Neural crest cell (in vitro differentiated cells): ENCODE data around the gene KLHL30. TPM values are rescaled to one million over a fixed set of nuclear protein-coding genes. Genes with fewer than 3 reads are reported as not detected.

Source experiments
- DNase-seq: peaks from one replicate; pipeline ENCODE4 v3.0.0; 2021; ENCODE audit warnings: low read depth, mixed read lengths, low spot score
- H3K27ac Mint-ChIP-seq: one replicate; pipeline ENCODE4 v1.8.0; 2021; ENCODE audit warnings: mild to moderate bottlenecking, mixed read lengths; ENCODE audit not compliant: unreplicated experiment
- H3K27me3 Mint-ChIP-seq: 2 replicates; pipeline ENCODE4 v1.8.0; 2021; ENCODE audit warnings: low read depth, mild to moderate bottlenecking, mixed read lengths
- H3K36me3 Mint-ChIP-seq: 2 replicates; pipeline ENCODE4 v1.8.0; 2021; ENCODE audit warnings: low read depth, mild to moderate bottlenecking, mixed read lengths
- H3K4me1 Mint-ChIP-seq: 2 replicates; pipeline ENCODE4 v1.8.0; 2021; ENCODE audit warnings: mixed read lengths
- H3K4me3 Mint-ChIP-seq: one replicate; pipeline ENCODE4 v1.8.0; 2021; ENCODE audit warnings: mild to moderate bottlenecking, mixed read lengths
- H3K9me3 Mint-ChIP-seq: 2 replicates; pipeline ENCODE4 v1.8.0; 2021; ENCODE audit warnings: mixed read lengths
- CTCF ChIP-seq: fragments of 200-600 bp; sonication (generic); conservative IDR thresholded peaks from 2 replicates; pipeline ENCODE4 v1.5.0; 2021; ENCODE audit warnings: antibody characterized with exemption, mild to moderate bottlenecking
- total RNA-seq: library from RNA; stranded (reverse); gene quantifications from 2 replicates; pipeline ENCODE4 v1.2.1, GENCODE V29; 2021

KLHL30 gene
- total RNA-seq, 1 donor from 2014 or later: 0.23 TPM

- TF ChIP-seq CTCF: peak; percentile 48
- Mint-ChIP-seq H3K9me3 (no peaks in the 10 kb centered on the region), H3K27me3 (peaks cover 48% of the 10 kb centered on the region), H3K4me3 (peak overlapping the region; percentile 57), H3K27ac (peak overlapping the region; percentile 88), H3K36me3 (no peaks in the 10 kb centered on the region), H3K4me1 (peaks cover 9% of the 10 kb centered on the region)
- peak; percentile 54 for DNase-seq
These were observed 22.0 kb downstream of the KLHL30 start for GRCh38 chr2:238160206-238161129.

GRCh38 chr2:238161291-238162051 is 23.0 kb downstream of the KLHL30 start:
- Mint-ChIP-seq H3K4me1 (peaks cover 9% of the 10 kb centered on the region), H3K9me3 (no peaks in the 10 kb centered on the region), H3K27ac (no peak overlapping the region), H3K36me3 (no peaks in the 10 kb centered on the region), H3K4me3 (no peak overlapping the region), H3K27me3 (peaks cover 53% of the 10 kb centered on the region)
- DNase-seq: no peak
- no peak for TF ChIP-seq CTCF

- Mint-ChIP-seq H3K4me1 (peaks cover 9% of the 10 kb centered on the region), H3K9me3 (no peaks in the 10 kb centered on the region), H3K36me3 (no peaks in the 10 kb centered on the region), H3K27ac (no peak overlapping the region), H3K27me3 (peaks cover 53% of the 10 kb centered on the region), H3K4me3 (no peak overlapping the region)
- TF ChIP-seq CTCF: no peak
- no peak for DNase-seq
These were observed 23.9 kb downstream of the KLHL30 start for GRCh38 chr2:238162251-238162845.

GRCh38 chr2:238162846-238163441 is 24.5 kb downstream of the KLHL30 start:
- Mint-ChIP-seq H3K4me3 (no peak overlapping the region), H3K4me1 (peaks cover 9% of the 10 kb centered on the region), H3K9me3 (no peaks in the 10 kb centered on the region), H3K27ac (no peak overlapping the region), H3K27me3 (peaks cover 53% of the 10 kb centered on the region), H3K36me3 (no peaks in the 10 kb centered on the region)
- DNase-seq: no peak
- no peak for TF ChIP-seq CTCF
